Endothelial cell (in vitro differentiated cells): Measurements from ENCODE around the gene PIK3AP1. TPM values are rescaled to one million over a fixed set of nuclear protein-coding genes. Genes with fewer than 3 reads are reported as not detected.

ENCODE experiments used
- DNase-seq: peaks from one replicate; pipeline ENCODE4 v3.0.0; 2021; ENCODE audit warnings: low spot score
- H3K27ac Mint-ChIP-seq: one replicate; pipeline ENCODE4 v1.8.0; 2021; ENCODE audit warnings: mixed read lengths, inconsistent platforms; ENCODE audit not compliant: unreplicated experiment
- H3K27me3 Mint-ChIP-seq: one replicate; pipeline ENCODE4 v1.8.0; 2021; ENCODE audit warnings: mild to moderate bottlenecking, moderate library complexity, mixed read lengths, inconsistent platforms; ENCODE audit not compliant: unreplicated experiment
- H3K36me3 Mint-ChIP-seq: one replicate; pipeline ENCODE4 v1.8.0; 2021; ENCODE audit warnings: mild to moderate bottlenecking, low read depth, mixed read lengths, inconsistent platforms; ENCODE audit not compliant: unreplicated experiment
- H3K4me1 Mint-ChIP-seq: one replicate; pipeline ENCODE4 v1.8.0; 2021; ENCODE audit warnings: mild to moderate bottlenecking, mixed read lengths, inconsistent platforms; ENCODE audit not compliant: unreplicated experiment
- H3K4me3 Mint-ChIP-seq: one replicate; pipeline ENCODE4 v1.8.0; 2021; ENCODE audit warnings: mild to moderate bottlenecking, mixed read lengths, inconsistent platforms; ENCODE audit not compliant: unreplicated experiment
- H3K9me3 Mint-ChIP-seq: one replicate; pipeline ENCODE4 v1.8.0; 2021; ENCODE audit warnings: mixed read lengths, inconsistent platforms; ENCODE audit not compliant: unreplicated experiment
- CTCF ChIP-seq: fragments of 200-600 bp; sonication (generic); IDR thresholded peaks from one replicate; pipeline ENCODE4 v1.5.0; 2021; ENCODE audit warnings: antibody characterized with exemption; ENCODE audit not compliant: unreplicated experiment
- total RNA-seq: library from RNA; stranded (reverse); fragmentation: NEBNext Ultra II Directional; extraction: Animal tissue kit (Norgen Biotek cat#: 25700); gene quantifications from one replicate; pipeline ENCODE4 v1.2.1, GENCODE V29; 2021; ENCODE audit not compliant: unreplicated experiment

PIK3AP1 gene
- total RNA-seq, 1 donor from 2014 or later: 9.0 TPM

GRCh38 chr10:96613576-96613975 is 106.7 kb downstream of the PIK3AP1 start:
- no peak for TF ChIP-seq CTCF
- DNase-seq: no peak
- no peak overlapping the region for H3K27ac Mint-ChIP-seq
- no peaks in the 10 kb centered on the region for H3K9me3 Mint-ChIP-seq
- H3K27me3 Mint-ChIP-seq: peaks cover 8% of the 10 kb centered on the region
- H3K4me3 Mint-ChIP-seq: no peak overlapping the region
- H3K36me3 Mint-ChIP-seq: no peaks in the 10 kb centered on the region
- peaks cover 27% of the 10 kb centered on the region for H3K4me1 Mint-ChIP-seq

- Mint-ChIP-seq H3K27ac (no peak overlapping the region), H3K9me3 (no peaks in the 10 kb centered on the region), H3K36me3 (peaks cover 4% of the 10 kb centered on the region), H3K27me3 (peaks cover 8% of the 10 kb centered on the region), H3K4me1 (peaks cover 21% of the 10 kb centered on the region), H3K4me3 (no peak overlapping the region)
- no peak for TF ChIP-seq CTCF
- no peak for DNase-seq
Measured at GRCh38 chr10:96612055-96612830, 108.1 kb downstream of the PIK3AP1 start.

- no peaks in the 10 kb centered on the region for H3K9me3 Mint-ChIP-seq
- H3K27ac Mint-ChIP-seq: no peak overlapping the region
- peaks cover 7% of the 10 kb centered on the region for H3K4me1 Mint-ChIP-seq
- no peak for TF ChIP-seq CTCF
- H3K36me3 Mint-ChIP-seq: peaks cover 4% of the 10 kb centered on the region
- H3K4me3 Mint-ChIP-seq: no peak overlapping the region
- peaks cover 7% of the 10 kb centered on the region for H3K27me3 Mint-ChIP-seq
- no peak for DNase-seq
Measured at GRCh38 chr10:96610817-96611216, 109.5 kb downstream of the PIK3AP1 start.

- Mint-ChIP-seq H3K4me3 (no peak overlapping the region), H3K4me1 (peaks cover 4% of the 10 kb centered on the region), H3K36me3 (peaks cover 4% of the 10 kb centered on the region), H3K27me3 (peaks cover 7% of the 10 kb centered on the region), H3K27ac (no peak overlapping the region), H3K9me3 (no peaks in the 10 kb centered on the region)
- no peak for DNase-seq
- TF ChIP-seq CTCF: no peak
Measured at GRCh38 chr10:96609510-96609909, 110.8 kb downstream of the PIK3AP1 start.

GRCh38 chr10:96608805-96609204 is 111.5 kb downstream of the PIK3AP1 start:
- H3K27ac Mint-ChIP-seq: no peak overlapping the region
- no peak for TF ChIP-seq CTCF
- no peaks in the 10 kb centered on the region for H3K9me3 Mint-ChIP-seq
- DNase-seq: no peak
- peaks cover 4% of the 10 kb centered on the region for H3K27me3 Mint-ChIP-seq
- peaks cover 4% of the 10 kb centered on the region for H3K4me1 Mint-ChIP-seq
- peaks cover 4% of the 10 kb centered on the region for H3K36me3 Mint-ChIP-seq
- no peak overlapping the region for H3K4me3 Mint-ChIP-seq
